HG02852 (cell line): ENCODE data around the gene FRMD8.

Source experiments
- ATAC-seq: cut with Tn5 transposase; IDR thresholded peaks from one replicate; pipeline ENCODE4 v1.9.1; 2021; ENCODE audit warnings: mild to moderate bottlenecking, moderate library complexity; ENCODE audit not compliant: unreplicated experiment

FRMD8 gene

GRCh38 chr11:65390996-65391395 is 4.6 kb downstream of the FRMD8 start:
- ATAC-seq, result no peak

DNA sequence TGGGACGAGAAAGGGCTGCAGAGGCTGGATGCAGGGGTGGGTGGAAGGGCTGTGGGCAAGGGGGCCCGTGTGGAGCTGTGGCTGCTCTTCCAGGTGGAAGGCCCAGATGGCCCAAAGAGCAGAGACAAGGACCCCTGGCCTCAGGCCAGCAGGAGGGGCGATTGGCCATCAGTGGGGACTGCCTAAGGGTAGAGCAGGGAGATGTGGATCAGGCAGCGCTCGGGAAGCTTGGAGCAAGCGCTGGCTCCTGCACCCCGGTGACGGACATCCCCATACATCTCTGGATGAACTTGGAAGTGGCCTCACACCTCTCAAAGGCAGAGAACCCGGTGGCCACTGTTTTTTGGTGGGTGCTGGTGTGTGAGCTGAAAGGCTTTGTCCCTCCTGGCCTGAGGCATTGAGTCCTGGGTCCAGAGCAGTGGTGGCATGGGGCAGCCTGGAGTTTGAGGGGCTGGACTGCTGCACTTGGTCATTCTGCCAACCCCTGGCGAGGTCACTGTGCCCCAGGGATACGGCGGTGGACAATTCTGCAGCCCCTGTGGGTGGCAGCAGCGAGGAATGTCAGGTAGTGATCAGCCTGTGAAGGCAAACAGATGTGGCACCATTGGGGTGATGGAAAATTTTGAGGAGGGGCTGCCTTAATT is 5.9 kb downstream of the FRMD8 start:
- no peak for ATAC-seq

DNA sequence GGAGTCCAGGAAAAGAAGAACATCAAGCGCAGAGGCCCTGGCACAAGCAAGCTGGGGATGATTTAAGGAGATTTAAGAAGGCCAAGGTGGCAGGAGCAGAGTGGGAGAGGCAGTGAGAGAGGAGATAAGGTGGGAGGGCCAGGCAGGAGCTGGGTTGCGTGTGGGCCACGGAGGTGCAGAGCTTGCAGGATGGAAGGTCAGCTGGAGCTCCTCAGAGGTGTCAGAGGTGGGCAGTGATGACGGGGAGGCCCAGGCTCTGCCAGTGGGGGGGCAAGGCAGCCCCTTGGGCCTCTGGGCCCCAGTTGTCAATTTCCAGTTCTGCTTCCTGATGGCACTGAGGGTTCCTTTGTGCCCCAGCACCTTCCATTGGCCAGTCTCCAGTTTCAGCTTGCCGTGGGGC is 6.5 kb downstream of the FRMD8 start:
- no peak for ATAC-seq

DNA sequence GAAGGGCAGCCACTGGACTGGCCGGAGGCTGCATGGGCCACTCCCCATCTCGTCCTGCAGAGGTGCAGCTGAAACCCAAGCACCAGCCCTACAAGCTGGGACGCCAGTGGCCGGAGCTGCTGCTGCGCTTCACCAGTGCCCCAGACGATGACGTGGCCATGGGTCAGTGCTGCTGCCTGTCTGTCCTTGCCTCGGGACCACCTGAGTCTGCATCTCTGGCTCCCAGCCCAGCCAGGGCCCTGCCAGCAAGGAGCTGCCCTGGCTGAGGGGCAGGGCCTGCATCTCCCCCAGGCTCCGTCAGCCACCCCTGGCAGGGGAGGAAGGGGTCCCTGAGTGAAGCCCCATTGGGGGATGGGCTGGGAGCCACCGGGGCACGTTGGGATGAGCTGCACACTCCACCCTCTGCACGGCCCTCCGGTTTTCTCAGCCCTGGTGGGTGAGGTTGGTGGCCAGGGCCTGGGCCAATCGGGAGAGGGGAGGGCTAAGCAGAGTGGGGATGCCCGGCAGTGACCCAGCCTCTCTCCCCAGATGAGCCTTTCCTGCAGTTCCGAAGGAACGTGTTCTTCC is 7.2 kb downstream of the FRMD8 start:
- no peak for ATAC-seq

- ATAC-seq, result no peak
Measured at GRCh38 chr11:65394125-65394536, 7.7 kb downstream of the FRMD8 start.

- ATAC-seq, result no peak
Measured at GRCh38 chr11:65395961-65396530, 9.6 kb downstream of the FRMD8 start.

- ATAC-seq, result no peak
Measured at GRCh38 chr11:65396769-65397745, 10.6 kb downstream of the FRMD8 start.

- no peak for ATAC-seq
Measured at GRCh38 chr11:65398362-65398910, 12.0 kb downstream of the FRMD8 start.

GRCh38 chr11:65399249-65399648 is 12.8 kb downstream of the FRMD8 start:
- no peak for ATAC-seq

DNA sequence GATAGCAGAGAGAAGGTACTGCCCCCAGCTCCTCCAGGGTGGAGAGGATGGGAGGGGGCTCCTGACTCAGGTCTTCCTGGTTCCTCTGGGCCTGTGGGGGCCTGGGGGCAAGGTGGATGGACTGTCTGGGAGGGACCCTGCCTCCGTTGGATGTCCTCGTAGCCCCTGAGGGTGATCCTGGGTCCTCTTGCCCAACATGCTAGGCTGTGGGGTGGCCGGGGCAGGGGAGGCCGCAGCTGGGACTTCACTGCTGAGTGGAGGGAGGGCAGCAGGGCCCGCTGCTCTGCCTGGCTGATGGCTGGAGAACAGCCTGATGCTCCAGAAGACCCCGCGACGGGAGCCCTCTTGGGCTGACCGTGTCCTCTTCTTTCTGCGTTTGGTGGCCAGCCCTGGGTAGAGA is 13.4 kb downstream of the FRMD8 start:
- no peak for ATAC-seq

DNA sequence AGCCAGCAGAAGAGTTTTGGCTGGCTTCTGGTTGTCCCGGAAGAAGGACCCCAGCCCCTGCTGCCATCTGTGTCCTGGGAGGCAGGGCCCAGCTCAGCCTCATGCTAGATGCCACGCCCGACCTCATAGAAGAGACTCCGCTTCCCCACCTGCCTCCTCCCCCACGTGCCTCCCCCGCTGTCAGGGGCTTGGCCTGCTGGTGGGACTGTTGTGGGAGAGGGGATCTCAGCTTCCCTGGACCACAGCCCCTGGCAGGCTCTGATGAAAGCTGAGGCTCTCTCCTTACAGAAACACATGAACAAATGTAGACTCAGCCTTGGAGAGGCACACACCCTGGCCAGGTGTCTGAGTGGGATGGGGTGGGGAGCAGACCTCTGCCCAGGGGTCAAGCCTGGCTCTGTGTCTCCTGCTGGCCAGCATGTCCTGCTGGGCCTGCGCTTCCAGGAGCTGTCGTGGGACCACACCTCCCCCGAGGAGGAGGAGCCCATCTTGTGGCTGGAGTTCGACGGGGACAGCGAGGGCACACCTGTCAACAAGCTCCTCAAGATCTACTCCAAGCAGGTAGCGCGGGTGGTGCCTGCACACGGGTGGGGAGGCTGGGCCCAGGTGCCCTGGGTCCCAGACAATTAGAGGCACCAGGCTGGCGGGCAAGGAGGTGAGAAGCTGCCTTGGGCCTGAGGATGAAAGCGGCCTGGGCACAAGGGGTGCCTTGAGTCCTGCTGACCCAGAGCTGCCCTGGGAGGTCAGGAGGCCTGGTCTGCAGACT is 14.1 kb downstream of the FRMD8 start:
- no peak for ATAC-seq

GRCh38 chr11:65401073-65401802 is 14.8 kb downstream of the FRMD8 start:
- ATAC-seq, result no peak

DNA sequence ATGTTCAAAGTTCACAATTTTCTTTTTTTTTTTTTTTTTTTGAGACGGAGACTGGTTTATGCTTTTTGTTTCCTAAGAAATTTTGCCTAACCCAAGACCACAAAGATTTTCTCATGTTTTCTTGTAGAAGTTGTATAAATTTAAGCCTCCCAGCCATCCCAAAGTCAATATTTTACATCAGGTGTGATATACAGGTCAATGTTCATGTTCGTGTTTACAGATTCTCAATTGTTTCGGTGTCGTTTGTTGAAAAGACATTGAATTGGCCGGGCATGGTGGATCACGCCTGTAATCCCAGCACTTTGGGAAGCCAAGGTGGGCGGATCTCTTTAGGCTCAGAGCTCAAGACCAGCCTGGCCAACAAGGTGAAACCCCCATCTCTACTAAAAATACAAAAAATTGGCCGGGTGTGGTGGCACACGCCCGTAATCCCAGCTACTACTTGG is 15.4 kb downstream of the FRMD8 start:
- no peak for ATAC-seq

- ATAC-seq, result no peak
Measured at GRCh38 chr11:65402790-65403189, 16.4 kb downstream of the FRMD8 start.

GRCh38 chr11:65403607-65404121 is 17.2 kb downstream of the FRMD8 start:
- no peak for ATAC-seq

- ATAC-seq, result no peak
Measured at GRCh38 chr11:65404210-65404609, 17.8 kb downstream of the FRMD8 start.

GRCh38 chr11:65404638-65405339 is 18.4 kb downstream of the FRMD8 start:
- no peak for ATAC-seq

- ATAC-seq, result no peak
Measured at GRCh38 chr11:65410936-65411680, 24.7 kb downstream of the FRMD8 start.
